NCI-H187 (cell line): ENCODE data around the gene CELF5.
"Not testable (repeated sequence)": the region's sequence is repeated elsewhere in the genome, so short reads cannot be mapped to it uniquely, and the experiment has no call there.

Experiments used
- DNase-seq, 2 experiments: peaks; one replicate each; lab custom pipeline; 2025; lab: John Stamatoyannopoulos, UW

CELF5 gene

GRCh38 chr19:3322199-3322978, 97.9 kb downstream of the CELF5 start:
- no peak for DNase-seq

- no peak for DNase-seq
Observed at GRCh38 chr19:3323026-3323425, 98.6 kb downstream of the CELF5 start.

GRCh38 chr19:3323658-3324057, 99.2 kb downstream of the CELF5 start:
- no peak for DNase-seq

GRCh38 chr19:3324405-3324856, 100.0 kb downstream of the CELF5 start:
- peak in 1 of 2 experiments; percentile 10 for DNase-seq

GRCh38 chr19:3325451-3325850, 101.0 kb downstream of the CELF5 start:
- DNase-seq = no peak

GRCh38 chr19:3328743-3329142, 104.3 kb downstream of the CELF5 start:
- no peak for DNase-seq

- no peak for DNase-seq
Observed at GRCh38 chr19:3330047-3330446, 105.6 kb downstream of the CELF5 start.

GRCh38 chr19:3332232-3332631, 107.8 kb downstream of the CELF5 start:
- not testable (repeated sequence) for DNase-seq

GRCh38 chr19:3333020-3333583, 108.6 kb downstream of the CELF5 start:
- no peak for DNase-seq

- DNase-seq = no peak
Observed at GRCh38 chr19:3333662-3334061, 109.2 kb downstream of the CELF5 start.

- DNase-seq = not testable (repeated sequence)
Observed at GRCh38 chr19:3334749-3335430, 110.4 kb downstream of the CELF5 start.

GRCh38 chr19:3335431-3336350, 111.2 kb downstream of the CELF5 start:
- DNase-seq = no peak

GRCh38 chr19:3336351-3336679, 111.9 kb downstream of the CELF5 start:
- no peak for DNase-seq

- DNase-seq = no peak
Observed at GRCh38 chr19:3336680-3337523, 112.4 kb downstream of the CELF5 start.

- DNase-seq = no peak
Observed at GRCh38 chr19:3338541-3339181, 114.2 kb downstream of the CELF5 start.

GRCh38 chr19:3340340-3340739, 115.9 kb downstream of the CELF5 start:
- no peak for DNase-seq

- no peak for DNase-seq
Observed at GRCh38 chr19:3342246-3342645, 117.8 kb downstream of the CELF5 start.

- DNase-seq = not testable (repeated sequence)
Observed at GRCh38 chr19:3342962-3343361, 118.5 kb downstream of the CELF5 start.

- DNase-seq = no peak
Observed at GRCh38 chr19:3343619-3344502, 119.4 kb downstream of the CELF5 start.
